Fibroblast of upper back skin (primary cell): ENCODE data around the gene JAG2.

ENCODE experiments used
- DNase-seq: peaks from one replicate; pipeline ENCODE4 v3.0.0-alpha.2; 2013

Gene JAG2

GRCh38 chr14:105181549-105182295, 13.1 kb upstream of the JAG2 start:
- no peak for DNase-seq

- peak; percentile 19 for DNase-seq
These were observed 12.3 kb upstream of the JAG2 start, which contains the start of gene NUDT14 for GRCh38 chr14:105180592-105181548. Gene NUDT14, minus strand, starts transcription at chr14:105181312. Its CDS starts 103 bp downstream, at chr14:105181209.

- no peak for DNase-seq
These were observed 10.6 kb upstream of the JAG2 start for GRCh38 chr14:105179191-105179590.

- no peak for DNase-seq
These were observed 10.2 kb upstream of the JAG2 start for GRCh38 chr14:105178868-105179140.

- no peak for DNase-seq
These were observed 9.7 kb upstream of the JAG2 start for GRCh38 chr14:105178069-105178867.

GRCh38 chr14:105177082-105177481, 8.5 kb upstream of the JAG2 start:
- DNase-seq, result no peak

- DNase-seq, result no peak
These were observed 7.9 kb upstream of the JAG2 start for GRCh38 chr14:105176513-105176912.

GRCh38 chr14:105173901-105174894, 5.6 kb upstream of the JAG2 start:
- DNase-seq, result no peak

GRCh38 chr14:105173145-105173544, 4.6 kb upstream of the JAG2 start:
- DNase-seq, result no peak

- DNase-seq, result no peak
These were observed 3.9 kb upstream of the JAG2 start for GRCh38 chr14:105172476-105172875.

GRCh38 chr14:105171004-105171673, 2.6 kb upstream of the JAG2 start:
- DNase-seq, result no peak

GRCh38 chr14:105169776-105170655, 1.4 kb upstream of the JAG2 start:
- no peak for DNase-seq

GRCh38 chr14:105168979-105169507, 467 bp upstream of the JAG2 start:
- DNase-seq, result no peak

- DNase-seq, result no peak
These were observed 519 bp downstream of the JAG2 start for GRCh38 chr14:105168093-105168420.

GRCh38 chr14:105167303-105168092, 1.1 kb downstream of the JAG2 start:
- DNase-seq, result no peak

- no peak for DNase-seq
These were observed 1.8 kb downstream of the JAG2 start for GRCh38 chr14:105166571-105167302.

GRCh38 chr14:105165761-105166485, 2.7 kb downstream of the JAG2 start:
- no peak for DNase-seq
